GM19438 (cell line): Measurements from ENCODE around the gene UGT2B10.
"Not testable (repeated sequence)": the region's sequence is repeated elsewhere in the genome, so short reads cannot be mapped to it uniquely, and the experiment has no call there.

Experiments used
- ATAC-seq: cut with Tn5 transposase; IDR thresholded peaks from one replicate; pipeline ENCODE4 v1.9.1; 2021; ENCODE audit warnings: low read depth; ENCODE audit not compliant: unreplicated experiment

UGT2B10 gene

DNA sequence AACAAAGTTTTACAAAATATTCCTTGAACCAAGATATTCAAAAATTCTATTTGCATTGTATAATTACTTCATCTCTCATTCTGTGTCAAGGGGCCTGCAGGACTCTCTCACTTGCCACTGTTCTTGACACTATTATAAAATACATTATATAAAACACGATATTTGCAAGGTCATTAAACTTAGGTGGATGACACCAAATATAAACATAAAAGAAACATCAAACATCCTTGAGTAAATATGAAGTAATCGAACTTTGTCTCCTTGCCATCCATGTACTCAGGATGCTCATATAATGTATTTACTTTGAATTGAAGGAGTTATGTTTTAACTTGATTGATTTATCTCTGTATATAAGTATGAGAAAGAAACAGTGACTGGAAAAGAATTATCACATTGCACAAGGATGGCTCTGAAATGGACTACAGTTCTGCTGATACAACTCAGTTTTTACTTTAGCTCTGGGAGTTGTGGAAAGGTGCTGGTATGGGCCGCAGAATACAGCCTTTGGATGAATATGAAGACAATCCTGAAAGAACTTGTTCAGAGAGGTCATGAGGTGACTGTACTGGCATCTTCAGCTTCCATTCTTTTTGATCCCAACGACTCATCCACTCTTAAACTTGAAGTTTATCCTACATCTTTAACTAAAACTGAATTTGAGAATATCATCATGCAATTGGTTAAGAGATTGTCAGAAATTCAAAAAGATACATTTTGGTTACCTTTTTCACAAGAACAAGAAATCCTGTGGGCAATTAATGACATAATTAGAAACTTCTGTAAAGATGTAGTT is at the start of gene UGT2B10:
UGT2B10 (plus strand) TSS at position 378 of the 793 bp plus-strand sequence; CDS start at position 404, 26 bp downstream.
- ATAC-seq, result not testable (repeated sequence)

GRCh38 chr4:68771836-68772235 is 44.0 kb upstream of the UGT2B10 start:
- ATAC-seq, result not testable (repeated sequence)

- ATAC-seq, result no peak
Observed at GRCh38 chr4:68773699-68774098, 42.1 kb upstream of the UGT2B10 start.

GRCh38 chr4:68780232-68780631 is 35.6 kb upstream of the UGT2B10 start:
- no peak for ATAC-seq

DNA sequence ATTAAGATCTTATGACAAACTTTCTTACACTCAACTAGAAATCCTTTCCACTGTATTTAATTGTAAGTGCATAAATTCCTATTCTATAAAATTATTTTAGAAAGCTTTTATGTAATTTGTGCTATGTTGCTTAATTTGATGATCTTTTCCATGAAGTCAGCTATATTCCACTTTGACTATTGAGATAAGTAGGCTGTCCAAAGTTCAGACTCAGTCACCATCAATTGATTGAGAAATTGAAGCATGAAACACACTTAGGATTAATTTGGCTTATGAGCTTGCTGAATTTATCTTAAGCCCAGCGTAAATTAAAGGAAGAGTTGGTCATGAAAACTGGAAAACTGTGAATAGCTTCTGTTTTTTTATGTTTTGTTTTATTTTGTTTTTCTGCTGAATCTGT is 18.7 kb upstream of the UGT2B10 start:
- ATAC-seq, result no peak

DNA sequence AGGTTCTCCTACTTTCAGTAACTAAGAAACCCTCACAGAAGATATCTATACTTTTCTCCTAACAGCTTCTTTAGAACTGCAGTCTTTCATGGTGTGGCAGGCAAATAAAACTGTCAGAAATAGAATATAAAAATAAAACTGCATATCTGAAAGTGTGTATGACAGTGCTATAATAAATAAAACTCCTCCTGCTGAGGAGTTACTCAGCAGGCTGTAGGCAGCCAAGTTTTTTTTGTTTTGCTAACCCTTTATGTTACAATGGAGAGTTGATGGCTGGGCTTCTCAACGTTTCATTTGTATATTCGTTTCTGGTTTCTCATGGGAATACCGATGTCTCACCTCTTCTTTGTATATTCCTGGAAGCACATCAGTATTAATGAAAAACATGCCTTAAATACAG is 18.2 kb upstream of the UGT2B10 start:
- no peak for ATAC-seq

GRCh38 chr4:68803013-68803412 is 12.8 kb upstream of the UGT2B10 start:
- no peak for ATAC-seq

DNA sequence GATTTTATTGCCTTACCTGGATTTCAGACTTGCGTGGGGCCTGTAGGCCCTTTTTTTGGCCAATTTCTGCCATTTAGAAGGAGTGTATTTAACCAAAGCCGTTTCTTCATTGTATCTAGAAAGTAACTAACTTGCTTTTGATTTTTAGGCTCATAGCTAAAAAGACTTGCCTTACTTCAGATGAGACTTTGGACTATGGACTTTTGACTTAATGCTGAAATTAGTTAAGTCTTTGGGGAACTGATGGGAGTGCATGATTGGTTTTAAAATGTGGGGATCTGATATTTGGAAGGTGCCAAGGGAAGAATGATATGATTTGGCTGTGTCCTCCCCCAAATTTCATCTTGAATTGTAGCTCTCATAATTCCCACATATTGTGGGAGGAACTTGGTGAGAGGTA is 7.7 kb upstream of the UGT2B10 start:
- no peak for ATAC-seq

DNA sequence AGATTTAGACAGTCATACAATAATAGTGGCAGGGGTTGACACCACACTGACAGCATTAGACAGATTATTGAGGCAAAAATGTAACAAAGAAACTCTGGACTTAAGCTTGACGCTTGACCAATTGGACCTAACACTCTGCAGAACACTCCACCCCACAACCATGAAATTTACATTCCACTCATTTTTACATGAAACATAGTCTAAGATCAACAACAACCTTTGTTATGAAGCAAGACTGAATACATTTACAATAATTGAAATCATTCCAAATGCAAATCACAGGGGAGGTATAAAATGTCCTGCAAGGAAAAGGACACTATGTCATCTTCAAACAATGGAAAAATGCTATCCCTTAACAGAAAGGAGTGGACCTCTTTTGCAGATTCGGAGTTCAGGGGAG is 4.9 kb upstream of the UGT2B10 start:
- no peak for ATAC-seq

DNA sequence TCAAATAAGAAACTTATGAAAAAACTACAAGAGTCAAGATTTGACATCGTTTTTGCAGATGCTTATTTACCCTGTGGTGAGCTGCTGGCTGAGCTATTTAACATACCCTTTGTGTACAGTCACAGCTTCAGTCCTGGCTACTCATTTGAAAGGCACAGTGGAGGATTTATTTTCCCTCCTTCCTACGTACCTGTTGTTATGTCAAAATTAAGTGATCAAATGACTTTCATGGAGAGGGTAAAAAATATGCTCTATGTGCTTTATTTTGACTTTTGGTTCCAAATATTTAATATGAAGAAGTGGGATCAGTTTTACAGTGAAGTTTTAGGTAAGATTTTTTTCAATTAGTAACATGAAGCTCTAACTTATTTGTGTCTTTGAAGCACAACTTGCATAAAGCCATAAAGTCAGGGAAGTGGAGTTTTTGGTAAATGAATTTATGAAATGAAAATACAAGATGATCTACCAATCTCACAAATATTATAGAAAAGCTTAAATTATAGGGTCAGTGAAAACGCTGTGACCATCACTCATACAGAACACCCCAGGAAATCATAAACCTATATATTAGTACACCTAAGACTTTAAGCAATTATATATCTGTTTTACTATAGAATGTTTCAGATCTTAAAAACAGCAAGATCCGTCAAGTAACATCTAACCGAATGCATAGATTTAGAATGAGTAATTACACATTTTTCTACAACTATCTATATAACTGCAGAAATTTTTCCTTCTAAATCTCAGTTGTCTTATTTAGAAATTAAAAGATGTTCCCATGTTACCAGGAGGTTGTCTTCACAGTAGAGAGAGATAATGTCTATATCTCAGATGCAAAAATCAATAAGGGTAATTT is 844 bp downstream of the UGT2B10 start:
- ATAC-seq, result not testable (repeated sequence)

- no peak for ATAC-seq
Observed at GRCh38 chr4:68817386-68817785, 1.6 kb downstream of the UGT2B10 start.

DNA sequence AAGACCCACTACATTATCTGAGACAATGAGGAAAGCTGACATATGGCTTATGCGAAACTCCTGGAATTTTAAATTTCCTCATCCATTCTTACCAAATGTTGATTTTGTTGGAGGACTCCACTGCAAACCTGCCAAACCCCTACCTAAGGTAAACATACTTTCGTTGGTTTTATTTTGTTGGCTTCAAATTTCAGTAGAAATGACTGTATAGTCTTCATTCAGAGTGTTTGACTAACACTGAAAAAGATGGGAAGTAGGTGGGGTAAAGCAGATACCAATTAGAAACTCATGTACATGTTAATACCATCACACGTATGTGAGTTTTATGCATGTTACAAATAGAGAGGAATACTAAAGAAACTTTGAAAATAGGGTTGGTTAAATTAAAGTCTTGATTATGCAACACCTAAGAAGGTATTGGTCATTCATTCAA is 2.3 kb downstream of the UGT2B10 start:
- not testable (repeated sequence) for ATAC-seq

DNA sequence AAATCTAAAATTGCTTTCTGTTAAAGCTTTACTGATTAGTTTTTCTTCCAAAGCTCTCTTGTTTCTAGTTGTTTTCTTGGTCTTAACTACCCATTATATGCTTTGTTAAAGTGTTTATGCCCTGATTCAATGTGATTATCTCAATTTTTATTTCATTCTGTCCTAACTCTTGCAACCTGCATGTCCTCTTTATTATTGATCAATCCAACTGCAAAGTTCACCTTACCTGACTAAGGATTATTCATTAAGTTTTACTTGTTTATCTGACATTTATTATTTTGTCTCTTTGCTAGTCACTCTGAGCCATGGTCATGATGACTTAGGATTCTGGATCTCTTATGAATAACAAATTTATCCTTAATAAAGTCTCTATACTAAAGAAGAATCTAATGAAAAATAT is 15.8 kb downstream of the UGT2B10 start:
- no peak for ATAC-seq

- ATAC-seq, result no peak
Observed at GRCh38 chr4:68850293-68850692, 34.5 kb downstream of the UGT2B10 start.

GRCh38 chr4:68855771-68856170 is 40.0 kb downstream of the UGT2B10 start:
- ATAC-seq, result no peak

GRCh38 chr4:68858039-68858438 is 42.2 kb downstream of the UGT2B10 start:
- ATAC-seq, result no peak

DNA sequence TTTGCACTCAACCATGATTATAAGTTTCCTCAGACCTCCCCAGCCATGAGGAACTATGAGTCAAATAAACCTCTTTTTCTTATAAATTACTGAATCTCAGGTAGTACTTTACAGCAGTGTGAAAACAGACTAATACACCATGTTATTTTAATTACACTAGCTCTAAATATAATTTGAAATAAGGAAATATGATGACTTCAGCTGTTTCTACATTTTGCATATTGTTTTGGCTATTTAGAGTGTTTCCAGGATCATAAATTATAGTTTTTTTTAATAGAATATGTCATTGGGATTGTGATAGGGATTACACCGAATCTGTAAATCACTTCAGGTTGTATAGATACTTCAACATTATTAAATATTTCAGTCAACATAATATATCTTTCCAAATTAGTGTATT is 43.9 kb downstream of the UGT2B10 start:
- no peak for ATAC-seq

DNA sequence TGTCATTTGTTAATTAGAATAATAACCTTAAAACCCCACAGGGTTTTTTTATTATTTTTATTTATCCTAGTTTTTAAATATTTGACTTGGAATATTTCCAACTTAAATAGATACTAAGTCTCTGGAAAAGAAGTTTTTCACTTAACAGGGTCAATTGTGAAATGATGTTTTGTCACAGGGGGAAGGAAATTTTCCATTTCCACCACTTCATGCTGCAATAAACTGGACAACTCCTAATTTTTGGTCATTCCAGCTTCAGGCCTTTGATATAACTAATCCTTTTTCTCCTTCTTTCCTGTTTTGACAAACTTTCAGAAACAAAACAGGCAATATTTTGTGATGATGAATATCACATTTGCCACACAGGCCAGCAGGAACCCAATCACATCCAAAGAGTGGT is 45.3 kb downstream of the UGT2B10 start:
- no peak for ATAC-seq

- ATAC-seq, result no peak
Observed at GRCh38 chr4:68864438-68865187, 48.8 kb downstream of the UGT2B10 start.

DNA sequence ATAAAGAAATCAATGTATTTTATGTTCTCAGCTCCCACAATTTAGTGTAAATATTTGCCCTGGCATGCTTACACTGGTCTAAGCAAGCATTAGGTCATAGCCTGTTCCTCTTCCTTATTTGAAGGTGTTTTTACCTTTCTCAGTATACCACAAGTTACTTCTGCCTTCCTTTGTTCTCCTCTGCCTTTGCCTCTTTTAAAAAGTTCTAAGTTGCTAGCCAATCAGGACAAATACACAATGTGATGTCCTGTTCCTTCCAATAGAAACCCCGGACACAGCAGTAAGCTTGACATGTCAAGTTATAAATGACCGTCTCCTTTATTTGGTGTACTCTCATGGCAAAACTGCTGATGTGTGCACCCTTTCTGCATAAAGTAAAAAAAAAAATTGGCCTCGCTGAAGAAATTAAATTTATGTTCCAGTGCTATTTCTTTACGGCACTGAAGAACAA is 49.4 kb downstream of the UGT2B10 start:
- ATAC-seq, result no peak

DNA sequence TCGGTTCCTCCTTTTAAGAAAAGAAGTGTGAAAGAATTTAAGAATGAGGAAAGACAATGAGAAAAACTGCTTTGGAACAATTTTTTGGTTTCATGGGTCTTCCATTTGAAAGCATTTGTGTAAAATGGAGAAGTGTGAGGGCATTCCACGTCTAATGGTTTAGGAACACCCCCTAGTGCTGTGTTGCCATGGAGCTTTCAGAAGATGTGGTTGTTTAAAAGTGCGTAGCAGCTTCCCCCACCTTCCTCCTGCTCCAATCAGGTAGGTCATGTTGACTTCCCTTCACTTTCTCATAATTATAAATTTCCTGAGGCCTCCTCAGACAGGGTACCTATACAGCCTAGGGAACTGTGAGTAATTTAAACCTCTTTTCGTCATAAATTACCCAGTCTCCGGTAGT is 50.0 kb downstream of the UGT2B10 start:
- no peak for ATAC-seq
